ENCODE results near the gene CLRN2. TPM values are rescaled to one million over a fixed set of nuclear protein-coding genes. Genes with fewer than 3 reads are reported as not detected.

The CLRN2 gene
- total and polyA plus RNA-seq, 2 of the 4 experiments (the other 2 are of a cell fraction) = not detected

DNA sequence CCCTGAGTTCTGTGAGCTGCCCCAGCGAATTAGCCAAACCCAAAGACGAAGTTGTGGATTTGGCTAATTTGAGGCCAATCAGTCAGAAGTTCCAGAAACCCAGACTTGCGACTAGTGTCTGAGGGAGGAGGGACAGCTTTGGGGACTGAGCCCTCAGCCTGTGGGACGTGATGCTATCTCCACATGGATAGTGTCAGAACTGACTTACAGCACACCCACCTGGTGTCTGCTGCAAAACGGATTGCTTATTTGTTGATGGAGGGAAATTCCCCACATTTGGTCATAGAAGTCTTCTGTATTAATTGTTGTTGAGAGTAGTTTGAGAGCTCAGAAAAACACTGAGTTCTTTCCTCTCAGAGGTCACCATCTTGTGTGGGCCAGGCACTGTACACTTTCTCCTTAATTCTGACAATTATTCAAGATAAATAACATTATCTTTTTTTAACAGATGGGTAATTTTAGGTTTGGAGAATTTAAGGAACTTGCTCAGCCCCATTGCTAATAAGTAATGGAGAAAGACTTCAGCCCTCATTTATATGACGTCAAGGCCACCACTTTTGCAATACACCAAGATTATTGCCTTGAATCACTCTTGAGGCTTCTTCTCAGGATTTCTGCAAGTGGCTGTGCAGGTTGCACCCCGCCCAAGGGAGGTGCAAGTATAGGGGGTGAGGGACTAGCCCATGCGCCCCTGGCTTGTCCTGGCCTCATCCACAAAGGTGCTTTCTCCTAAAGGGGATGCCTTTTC is 16.7 kb downstream of the CLRN2 start:
- TF ChIP-seq, protein P1, sequence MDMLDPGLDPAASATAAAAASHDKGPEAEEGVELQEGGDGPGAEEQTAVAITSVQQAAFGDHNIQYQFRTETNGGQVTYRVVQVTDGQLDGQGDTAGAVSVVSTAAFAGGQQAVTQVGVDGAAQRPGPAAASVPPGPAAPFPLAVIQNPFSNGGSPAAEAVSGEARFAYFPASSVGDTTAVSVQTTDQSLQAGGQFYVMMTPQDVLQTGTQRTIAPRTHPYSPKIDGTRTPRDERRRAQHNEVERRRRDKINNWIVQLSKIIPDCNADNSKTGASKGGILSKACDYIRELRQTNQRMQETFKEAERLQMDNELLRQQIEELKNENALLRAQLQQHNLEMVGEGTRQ (IDR thresholded peaks at IDR 0.05; ENCODE audit: low read depth, low read length) = no peak
- no peak for TF ChIP-seq RFX5 (IDR thresholded peaks at IDR 0.05; ENCODE audit: low read depth, low read length)
- no peak for TF ChIP-seq NFE2L2 (IDR thresholded peaks at IDR 0.05; ENCODE audit: low read depth, low read length)
- no peak for TF ChIP-seq ELK1 (IDR thresholded peaks at IDR 0.05; ENCODE audit: borderline replicate concordance, low read depth, low read length)
- TF ChIP-seq BHLHE40 (IDR thresholded peaks at IDR 0.05; ENCODE audit: low read depth, low read length) = no peak
- TF ChIP-seq CTCF (conservative IDR thresholded peaks at IDR 0.05; ENCODE audit: low read depth, low read length) = no peak
- no peak for TF ChIP-seq SMC3 (IDR thresholded peaks at IDR 0.05; ENCODE audit: low read depth, low read length)
- no peak for TF ChIP-seq RCOR1 (IDR thresholded peaks at IDR 0.05; ENCODE audit: insufficient replicate concordance, low read length)
- no peak for TF ChIP-seq RAD21 (IDR thresholded peaks at IDR 0.05; ENCODE audit: low read length)
- no peak for TF ChIP-seq CEBPB (IDR thresholded peaks at IDR 0.05; ENCODE audit: low read depth, low read length)
- TF ChIP-seq MAZ (IDR thresholded peaks at IDR 0.05; ENCODE audit: borderline replicate concordance, low read depth, low read length) = no peak
- TF ChIP-seq FOS (IDR thresholded peaks at IDR 0.05; ENCODE audit: low read depth, low read length) = no peak
- TF ChIP-seq MAFK (IDR thresholded peaks at IDR 0.05; ENCODE audit: low read depth, low read length) = no peak
- no peak for TF ChIP-seq MXI1 (IDR thresholded peaks at IDR 0.05; ENCODE audit: borderline replicate concordance, low read depth, low read length)
- no peak for TF ChIP-seq CHD1 (IDR thresholded peaks at IDR 0.05; ENCODE audit: low read depth, low read length)
- ChIA-PET CTCF (no interaction called here), POLR2A (ENCODE audit: unreplicated experiment) (no interaction called here)
- Histone ChIP-seq H3K4me2 (ENCODE audit: low read depth, low read length) (no peak overlapping the region), H3K27me3 (ENCODE audit: control insufficient read depth, insufficient read depth, low read length) (peaks cover 3% of the 10 kb centered on the region; the same call in 1 of the 2 replicates), H4K20me1 (ENCODE audit: insufficient read depth, low read length) (no peaks in the 10 kb centered on the region), H3K36me3 (ENCODE audit: control insufficient read depth, insufficient read depth, low read length) (no peaks in the 10 kb centered on the region), H3K14ac (replicated peaks; ENCODE audit: low read depth, low read length) (no peak overlapping the region), H4K5ac (ENCODE audit: low read depth, low read length) (no peak overlapping the region), H2AFZ (replicated peaks; ENCODE audit: low read length, poor library complexity) (no peak overlapping the region), H2BK5ac (ENCODE audit: low read depth, low read length, poor library complexity, severe bottlenecking) (no peak overlapping the region), H2BK15ac (ENCODE audit: low read depth, low read length) (no peak overlapping the region), H4K8ac (ENCODE audit: low read depth in 2 of 2, low read length in 2 of 2) (no peak overlapping the region), H3K18ac (ENCODE audit: low read depth, low read length) (no peak overlapping the region), H2AK9ac (replicated peaks; ENCODE audit: low read depth, low read length, poor library complexity) (no peak overlapping the region), H3K9ac (ENCODE audit: low read depth, low read length) (no peak overlapping the region), H3K56ac (ENCODE audit: extremely low read depth, insufficient read depth, low read length) (no peak overlapping the region), H3K4me3 (ENCODE audit: insufficient read depth, low read depth, low read length) (no peak overlapping the region), H2AK5ac (ENCODE audit: low read depth, low read length) (no peak overlapping the region), H3K23ac (ENCODE audit: low read depth, low read length) (no peak overlapping the region), H3K79me1 (ENCODE audit: low read depth in 1 of 2, low read length in 2 of 2) (no peaks in the 10 kb centered on the region), H3K9me1 (ENCODE audit: insufficient read depth, low read length) (no peaks in the 10 kb centered on the region), H2BK20ac (ENCODE audit: low read depth, low read length) (no peak overlapping the region), H3K27ac (ENCODE audit: insufficient read depth, low read length) (no peak overlapping the region), H3K4me1 (ENCODE audit: control insufficient read depth, insufficient read depth, low read length) (no peaks in the 10 kb centered on the region), H2BK120ac (ENCODE audit: low read depth, low read length) (no peak overlapping the region), H3K4ac (ENCODE audit: low read depth, low read length) (no peak overlapping the region), H3K9me3 (ENCODE audit: control insufficient read depth, insufficient read depth, low read length) (no peaks in the 10 kb centered on the region), H4K91ac (ENCODE audit: insufficient read depth, low read depth, low read length) (no peak overlapping the region)
- intact Hi-C loops (cut with micrococcal nuclease) (no loop called here), in situ Hi-C loops (cut with MboI; ENCODE audit: low sequenced_read_pairs) (no loop called here), dilution Hi-C loops (cut with HindIII; ENCODE audit: low sequenced_read_pairs, unreplicated experiment) (no loop called here)
- WGBS, 2 experiments (ENCODE audit: extremely low coverage in 2 of 2, insufficient read length in 1 of 2) = no CpG with 5 or more reads among the region's 8 CpGs
- no peak for DNase-seq
- no peak for ATAC-seq (ENCODE audit: low read depth)
- BruUV-seq (replicated peaks) = no TSS peak
